K562 (cell line): ENCODE results near the gene SARS2. TPM values are rescaled to one million over a fixed set of nuclear protein-coding genes. Genes with fewer than 3 reads are reported as not detected.

ENCODE experiments used
- ATAC-seq: fragments of 200-7000 bp; cut with Tn5 transposase; 3 replicates; pipeline ENCODE4 v1.9.1; 2020; ENCODE audit warnings: moderate library complexity
- BruUV-seq: library from RNA; stranded (reverse); fragments of 400-500 nt; replicated peaks from 2 replicates; lab custom pipeline; 2021; lab: Mats Ljungman, UMichigan
- CTCF ChIA-PET: fragments of 300-600 bp; formaldehyde crosslinking; extraction: SDS; loops from one replicate; lab custom pipeline; 2021; ENCODE audit warnings: low intra/inter-chr PET ratio; lab: Yijun Ruan, JAX
- POLR2A ChIA-PET: fragments of 300-600, 350-650 bp; sonication (Branson Sonifier 250); formaldehyde crosslinking; extraction: SDS; loops from one replicate; lab custom pipeline; 2021; ENCODE audit warnings: antibody characterized with exemption, inconsistent platforms; lab: Yijun Ruan, JAX
- DNase-seq, 4 experiments: peaks; one replicate each; pipeline versions ENCODE4 v3.0.0 to v3.0.0-alpha.2; 2011 to 2018; ENCODE audit warnings: low spot score in 3 of 4, mixed read lengths in 3 of 4; ENCODE audit errors: extremely low read depth in 1 of 4
- FAIRE-seq: peaks from 2 replicates; lab custom pipeline; 2011; peaks lifted over from hg19 to GRCh38; lab: Jason Lieb, UNC
- H2AFZ ChIP-seq: 2 replicates; pipeline ENCODE4 v1.6.0; 2011; ENCODE audit warnings: low read depth, low read length, control low read depth, inconsistent platforms
- H3K27ac ChIP-seq: fragments of 200-600 bp; 3 replicates; pipeline ENCODE4 v1.8.0; 2011; ENCODE audit warnings: low read depth, mild to moderate bottlenecking, control low read depth, inconsistent platforms, low read length, moderate library complexity, mixed read lengths; ENCODE audit errors: extremely low read depth
- H3K27me3 ChIP-seq, 2 experiments: fragments of 300-600 bp in 1 of 2; 2 replicates in 1 of 2; 3 replicates in 1 of 2; pipeline versions ENCODE4 v1.6.0 to v1.8.0; 2011; ENCODE audit warnings: inconsistent platforms in 2 of 2, low read length in 2 of 2, mild to moderate bottlenecking in 1 of 2, mixed read lengths in 1 of 2, moderate library complexity in 1 of 2; ENCODE audit not compliant: control insufficient read depth in 2 of 2, insufficient read depth in 2 of 2
- H3K36me3 ChIP-seq: fragments of 300-600 bp; 3 replicates; pipeline ENCODE4 v1.8.0; 2011; ENCODE audit warnings: mild to moderate bottlenecking, low read length, inconsistent platforms; ENCODE audit not compliant: control insufficient read depth, insufficient read depth
- H3K4me1 ChIP-seq, 2 experiments: fragments of 200-600 bp in 1 of 2; replicated peaks in 1 of 2; 2 replicates in 1 of 2; 3 replicates in 1 of 2; pipeline versions ENCODE4 v1.5.1 to v1.8.0; 2011; ENCODE audit warnings: inconsistent platforms in 2 of 2, low read length in 2 of 2, mild to moderate bottlenecking in 1 of 2, mixed read lengths in 1 of 2, moderate library complexity in 1 of 2; ENCODE audit not compliant: control insufficient read depth in 2 of 2, insufficient read depth in 2 of 2
- H3K4me2 ChIP-seq: 2 replicates; pipeline ENCODE4 v1.6.1; 2011; ENCODE audit warnings: low read length, control low read depth, inconsistent platforms, mixed read lengths; ENCODE audit not compliant: insufficient read depth
- H3K4me3 ChIP-seq: fragments of 200-600 bp; sonication (generic), shearing (Covaris generic); 2 replicates; pipeline ENCODE4 v1.5.1; 2016; ENCODE audit warnings: control low read depth, inconsistent platforms
- H3K79me2 ChIP-seq: fragments of 200-600 bp; 3 replicates; pipeline ENCODE4 v1.8.0; 2011; ENCODE audit warnings: low read length, inconsistent platforms; ENCODE audit not compliant: control insufficient read depth, insufficient read depth
- H3K9ac ChIP-seq, 2 experiments: 2 replicates each; pipeline versions ENCODE4 v1.6.0 to v1.6.1; 2011; ENCODE audit warnings: low read depth in 2 of 2, low read length in 2 of 2, control low read depth in 1 of 2, inconsistent platforms in 1 of 2, mild to moderate bottlenecking in 1 of 2, mixed read lengths in 1 of 2; ENCODE audit not compliant: insufficient read depth in 1 of 2
- H3K9me1 ChIP-seq: one replicate; pipeline ENCODE4 v1.6.0; 2011; ENCODE audit warnings: inconsistent platforms, mild to moderate bottlenecking, low read length, moderate library complexity; ENCODE audit not compliant: control insufficient read depth, insufficient read depth
- H3K9me3 ChIP-seq: replicated peaks from 2 replicates; pipeline ENCODE4 v1.5.1; 2011; ENCODE audit warnings: low read depth, low read length, inconsistent platforms; ENCODE audit not compliant: control insufficient read depth, insufficient read depth
- H4K20me1 ChIP-seq: replicated peaks from 2 replicates; pipeline ENCODE4 v1.6.1; 2011; ENCODE audit warnings: low read length, inconsistent platforms, mixed read lengths; ENCODE audit not compliant: control insufficient read depth, insufficient read depth
- DLX4 ChIP-seq: fragments of 250-450 bp; sonication (Bioruptor Pico); IDR thresholded peaks from 2 replicates; pipeline ENCODE4 v1.6.1; 2021; ENCODE audit warnings: mild to moderate bottlenecking
- E2F3 ChIP-seq: fragments of 250-450 bp; sonication (Bioruptor Pico); IDR thresholded peaks from 2 replicates; pipeline ENCODE4 v1.4.0; 2020; ENCODE audit warnings: mild to moderate bottlenecking
- ELF4 ChIP-seq: fragments of 450-650 bp; formaldehyde crosslinking; IDR thresholded peaks from 2 replicates; pipeline ENCODE4 v1.4.0; 2022; ENCODE audit warnings: missing genetic modification characterization
- MAFF ChIP-seq: IDR thresholded peaks from 2 replicates; pipeline ENCODE4 v1.6.1; 2012; ENCODE audit warnings: low read length, improper control_type of control experiment
- NFXL1 ChIP-seq: fragments of 450-650 bp; formaldehyde crosslinking; IDR thresholded peaks from 2 replicates; pipeline ENCODE4 v1.4.0; 2021; ENCODE audit warnings: mild to moderate bottlenecking
- ZFP36 ChIP-seq: fragments of 150-350 bp; IDR thresholded peaks from 2 replicates; pipeline ENCODE4 v1.6.1; 2018; ENCODE audit warnings: low read length, low read depth; ENCODE audit not compliant: partially characterized antibody
- ZNF146 ChIP-seq: IDR thresholded peaks from one replicate; pipeline ENCODE4 v1.6.1; 2018; ENCODE audit warnings: missing compliant biosample characterization; ENCODE audit not compliant: unreplicated experiment
- ZNF583 ChIP-seq: fragments of 250-450 bp; sonication (Bioruptor Pico); IDR thresholded peaks from 2 replicates; pipeline ENCODE4 v1.4.0; 2020
- in situ Hi-C: fragments of 300-500 bp; cut with MboI; formaldehyde crosslinking; loops from 4 replicates; pipeline ENCODE4 v1.15.0; 2018; ENCODE audit warnings: inconsistent platforms, mixed read lengths
- intact Hi-C: fragments of 100-400 bp; cut with micrococcal nuclease; formaldehyde crosslinking; loops from 2 replicates; pipeline ENCODE4 v1.14.2; 2022
- polyA plus RNA-seq, 8 experiments: library from polyadenylated mRNA; depleted of rRNA in 4 of 8; stranded (reverse) in 5 of 8; unstranded in 3 of 8; fragments of >200 nt; fragmentation: Nextera tagmentation in 2 of 8; fragmentation: Illumina TruSeq in 1 of 8; extraction: Ambion mirVana in 2 of 8; extraction: Trizol in 1 of 8; gene quantifications; 2 replicates each; pipeline versions ENCODE4 v1.2.1 to v1.2.3, GENCODE V29; 2011 to 2014; ENCODE audit warnings: inconsistent platforms in 1 of 8, missing spikeins in 1 of 8
- total RNA-seq, 7 experiments: library from RNA; depleted of rRNA in 6 of 7; stranded (reverse); fragments of >200 nt in 6 of 7; fragmentation: Illumina TruSeq in 2 of 7; extraction: Trizol in 2 of 7; gene quantifications; 2 replicates each; pipeline versions ENCODE4 v1.2.1 to v1.2.3, GENCODE V29; 2011 to 2021; ENCODE audit warnings: low replicate concordance in 1 of 7

Gene SARS2
- total and polyA plus RNA-seq, 9 of the 15 experiments (the other 6 are each of a cell fraction or from before 2014, with no cell fraction given), result 3.1 to 59.1 (median 31.7) TPM

GRCh38 chr19:38890686-38891085, 39.9 kb downstream of the SARS2 start:
- H3K79me2 ChIP-seq, result no peaks in the 10 kb centered on the region
- DNase-seq (no peak), ATAC-seq (no peak), FAIRE-seq (no peak)
- intact Hi-C loops (no loop called here), in situ Hi-C loops (no loop called here)
- no peaks in the 10 kb centered on the region for H4K20me1 ChIP-seq
- TF ChIP-seq ZFP36 (no peak), MAFF (no peak), ELF4 (CRISPR knock-in tag) (no peak), ZNF146 (CRISPR knock-in tag) (no peak), NFXL1 (CRISPR knock-in tag) (no peak), DLX4 (CRISPR knock-in tag) (no peak), ZNF583 (CRISPR knock-in tag) (no peak), E2F3 (no peak)
- H3K4me2 ChIP-seq, result no peak overlapping the region
- no peaks in the 10 kb centered on the region for H3K9me3 ChIP-seq
- H3K9ac ChIP-seq, result no peak overlapping the region; a peak in 1 of 4 replicates
- no peak overlapping the region for H2AFZ ChIP-seq
- POLR2A ChIA-PET, result no interaction called here
- no peaks in the 10 kb centered on the region for H3K9me1 ChIP-seq
- CTCF ChIA-PET, result no interaction called here
- no peaks in the 10 kb centered on the region for H3K27me3 ChIP-seq
- BruUV-seq, result no TSS peak
- no peak overlapping the region for H3K4me3 ChIP-seq
- peaks cover 7 to 26% of the 10 kb centered on the region in 2 experiments; a peak in 4 of 5 replicates for H3K4me1 ChIP-seq
- H3K36me3 ChIP-seq, result peaks cover 23% of the 10 kb centered on the region; the same call in 2 of the 3 replicates
- no peak overlapping the region for H3K27ac ChIP-seq
